ENCODE measurements around the gene FAM47E.

FAM47E gene

DNA sequence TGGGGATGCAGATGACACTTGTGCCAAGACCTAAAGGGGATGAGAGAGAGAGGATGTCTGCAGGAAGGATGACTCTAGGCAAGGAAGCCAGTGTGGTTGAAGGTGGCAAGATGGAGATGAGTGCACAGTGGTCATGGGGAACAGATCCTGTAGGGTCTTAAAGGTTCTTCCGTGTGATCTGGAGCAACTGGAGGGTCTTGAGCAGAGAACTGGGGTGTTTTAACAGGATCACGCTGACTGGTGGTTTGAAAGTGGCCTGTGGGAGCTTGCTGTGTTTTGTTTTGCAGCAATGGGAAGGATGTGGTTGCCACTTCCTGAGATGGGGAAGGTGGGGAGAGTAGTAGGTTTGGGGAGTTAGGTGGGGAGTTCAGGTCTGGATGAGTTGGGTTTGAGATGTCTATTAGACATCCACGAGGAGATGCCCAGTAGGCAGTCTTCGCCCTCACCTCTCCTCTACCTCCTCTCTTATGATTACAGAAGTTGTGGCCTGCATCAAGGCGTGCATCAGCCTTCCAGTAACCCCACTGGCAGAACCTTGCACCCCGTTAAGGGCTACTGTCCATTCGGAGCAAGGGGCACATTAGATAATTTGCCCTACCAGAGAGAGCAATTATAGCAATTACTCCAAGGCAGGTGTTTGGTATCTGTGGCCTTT, 53.6 kb downstream of the FAM47E start:
- TF ChIP-seq CTCF (IDR thresholded peaks at IDR 0.05; ENCODE audit: low read depth, low read length, missing control alignments) = no peak
- DNase-seq (ENCODE audit: low read depth) = no peak
- H3K4me3 ChIP-seq (ENCODE audit: low read depth, low read length) = no peak overlapping the region

DNA sequence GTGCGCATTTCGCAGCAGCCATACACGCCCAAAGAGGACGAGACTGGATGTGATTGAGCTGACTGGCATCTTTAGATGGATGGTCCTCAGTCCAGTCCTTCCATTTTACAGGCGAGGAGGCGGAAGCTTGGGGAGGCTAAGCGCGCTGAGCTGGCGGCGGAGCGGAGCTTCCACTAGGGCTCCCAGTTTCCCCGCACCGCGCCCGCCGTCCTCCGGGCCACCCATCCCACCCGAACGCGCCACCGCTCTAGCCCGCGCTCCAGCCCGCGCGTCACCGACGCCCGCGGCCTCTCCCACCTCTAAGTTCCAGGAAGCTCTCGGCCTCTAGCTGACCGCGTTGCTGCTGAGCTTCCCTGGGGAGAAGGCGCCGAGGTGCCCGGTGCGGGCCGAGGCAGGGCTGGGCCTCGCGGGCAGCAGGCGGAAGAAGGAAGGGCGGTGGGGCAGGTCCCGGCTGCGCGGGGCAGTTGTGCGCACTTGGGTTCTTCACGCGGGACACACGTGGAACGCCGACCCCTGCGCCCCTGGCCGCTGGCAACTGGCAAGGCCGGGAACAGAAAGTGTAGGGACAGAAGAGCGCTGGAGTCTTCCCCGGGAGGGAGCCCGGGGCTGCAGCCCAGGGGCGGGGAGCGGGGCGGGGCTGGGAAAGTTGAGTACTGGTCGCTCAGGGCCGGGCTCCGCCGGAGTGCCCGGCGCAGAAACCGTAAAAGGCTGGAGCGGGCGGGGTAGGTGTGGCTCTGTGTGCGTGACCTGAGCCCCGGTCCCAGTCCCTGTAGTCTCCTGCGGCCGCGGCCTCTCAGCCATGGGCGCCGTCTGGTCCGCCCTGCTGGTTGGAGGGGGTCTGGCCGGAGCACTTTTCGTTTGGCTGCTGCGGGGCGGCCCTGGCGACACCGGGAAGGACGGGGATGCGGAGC, 54.7 kb downstream of the FAM47E start, which contains the start of gene STBD1:
Gene STBD1, plus strand, starts transcription at position 763 of the 911 bp plus-strand sequence. Its CDS starts 37 bp downstream, at position 800.
- H3K4me3 ChIP-seq (ENCODE audit: low read depth, low read length) = peak within 1 kb of the TSS; percentile 40
- DNase-seq (ENCODE audit: low read depth) = no peak
- TF ChIP-seq CTCF (IDR thresholded peaks at IDR 0.05; ENCODE audit: low read depth, low read length, missing control alignments) = no peak

DNA sequence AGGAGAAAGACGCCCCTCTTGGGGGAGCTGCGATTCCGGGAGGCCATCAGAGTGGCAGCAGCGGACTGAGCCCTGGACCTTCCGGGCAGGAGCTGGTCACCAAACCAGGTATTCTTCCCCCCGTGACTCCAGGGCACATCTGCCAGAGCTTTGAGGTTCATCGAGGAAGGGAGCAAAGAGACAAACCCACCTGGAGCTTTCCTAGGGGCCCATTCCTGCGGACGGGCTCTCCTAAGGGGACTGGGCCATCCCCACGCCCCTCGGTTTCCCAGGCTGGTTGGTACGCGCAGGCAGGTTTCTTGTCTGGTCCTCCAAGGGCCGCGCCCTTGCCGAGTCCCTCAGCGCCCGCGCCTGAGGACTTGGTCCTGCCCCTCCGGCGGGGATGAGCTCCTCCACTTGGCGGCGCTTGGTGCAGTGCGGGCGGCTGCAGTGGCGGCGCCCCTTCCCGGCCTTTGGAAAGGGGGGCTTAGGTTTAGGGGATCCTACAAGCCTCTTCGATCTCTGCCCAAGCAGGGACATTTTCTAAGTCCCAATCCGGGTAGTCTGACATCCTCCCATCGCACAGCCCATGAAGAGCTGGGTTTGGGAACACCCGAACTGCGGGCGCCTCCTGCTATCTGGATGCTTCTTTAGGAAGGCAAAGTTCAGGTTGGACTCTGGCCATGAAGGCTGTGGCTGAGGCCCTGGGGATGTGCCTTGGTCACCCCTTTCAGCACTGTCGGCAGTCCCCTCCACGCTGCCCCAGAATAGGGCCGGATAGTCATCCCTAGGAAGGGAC, 55.5 kb downstream of the FAM47E start:
- no peak for TF ChIP-seq CTCF (IDR thresholded peaks at IDR 0.05; ENCODE audit: low read depth, low read length, missing control alignments)
- no peak for DNase-seq (ENCODE audit: low read depth)
- no peak overlapping the region for H3K4me3 ChIP-seq (ENCODE audit: low read depth, low read length)

GRCh38 chr4:76307660-76308014, 56.1 kb downstream of the FAM47E start:
- no peak overlapping the region for H3K4me3 ChIP-seq (ENCODE audit: low read depth, low read length)
- no peak for DNase-seq (ENCODE audit: low read depth)
- TF ChIP-seq CTCF (IDR thresholded peaks at IDR 0.05; ENCODE audit: low read depth, low read length, missing control alignments) = no peak

DNA sequence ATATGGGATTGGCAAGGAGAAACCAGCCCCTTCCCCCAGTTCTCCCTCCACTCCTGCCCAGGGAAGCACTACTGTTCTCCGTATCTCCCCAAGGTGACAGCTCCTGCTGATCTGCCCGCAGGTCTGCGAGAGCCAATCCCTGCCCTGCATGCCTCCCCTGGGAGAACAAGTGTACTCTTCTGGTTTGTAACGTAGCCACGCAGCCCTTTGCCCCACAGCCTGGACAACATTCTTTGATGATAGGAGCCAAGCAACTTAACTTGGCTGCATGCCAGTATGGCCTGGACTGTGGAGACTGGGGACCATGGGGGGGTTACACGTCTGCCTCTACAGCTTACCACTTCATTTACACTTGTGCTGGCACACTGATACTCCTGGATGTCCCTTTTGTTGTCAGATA, 57.0 kb downstream of the FAM47E start:
- no peak overlapping the region for H3K4me3 ChIP-seq (ENCODE audit: low read depth, low read length)
- DNase-seq (ENCODE audit: low read depth) = no peak
- TF ChIP-seq CTCF (IDR thresholded peaks at IDR 0.05; ENCODE audit: low read depth, low read length, missing control alignments) = no peak

DNA sequence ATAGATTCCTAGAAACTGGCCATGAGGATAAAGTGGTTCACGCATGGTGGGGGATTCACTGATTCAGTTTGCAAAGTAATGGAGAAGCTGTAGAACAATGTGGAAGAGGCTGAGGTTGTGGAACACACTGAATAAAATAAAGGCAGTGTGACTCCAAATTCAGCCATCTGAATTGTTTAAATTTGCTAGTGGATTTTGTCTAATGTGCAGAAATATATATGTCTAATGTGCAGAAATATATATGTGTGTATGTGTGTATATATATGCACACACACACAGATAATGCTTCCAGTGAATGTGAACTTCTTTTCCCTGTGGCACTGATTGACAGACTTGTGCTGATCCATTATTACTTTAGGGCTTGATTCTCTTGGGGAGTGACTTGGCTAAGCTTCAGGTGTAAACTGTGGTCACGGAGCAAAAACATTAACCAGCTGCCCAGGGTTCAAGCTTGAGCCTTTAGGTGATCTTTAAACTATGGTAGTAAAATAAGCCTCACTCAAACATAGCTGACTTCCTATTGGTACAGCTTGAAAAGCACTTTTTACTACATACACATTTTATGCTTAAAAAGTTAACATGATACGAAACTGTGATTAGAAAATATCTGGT, 58.5 kb downstream of the FAM47E start:
- H3K4me3 ChIP-seq (ENCODE audit: low read depth, low read length) = no peak overlapping the region
- no peak for TF ChIP-seq CTCF (IDR thresholded peaks at IDR 0.05; ENCODE audit: low read depth, low read length, missing control alignments)
- no peak for DNase-seq (ENCODE audit: low read depth)
